ENCODE data around the gene EIF2S3. TPM values are rescaled to one million over a fixed set of nuclear protein-coding genes. Genes with fewer than 3 reads are reported as not detected.
"Not testable (repeated sequence)": the region's sequence is repeated elsewhere in the genome, so short reads cannot be mapped to it uniquely, and the experiment has no call there.

The EIF2S3 gene
- total and polyA plus RNA-seq, 8 donors, result 20.0 to 234 (median 74.6) TPM

DNA sequence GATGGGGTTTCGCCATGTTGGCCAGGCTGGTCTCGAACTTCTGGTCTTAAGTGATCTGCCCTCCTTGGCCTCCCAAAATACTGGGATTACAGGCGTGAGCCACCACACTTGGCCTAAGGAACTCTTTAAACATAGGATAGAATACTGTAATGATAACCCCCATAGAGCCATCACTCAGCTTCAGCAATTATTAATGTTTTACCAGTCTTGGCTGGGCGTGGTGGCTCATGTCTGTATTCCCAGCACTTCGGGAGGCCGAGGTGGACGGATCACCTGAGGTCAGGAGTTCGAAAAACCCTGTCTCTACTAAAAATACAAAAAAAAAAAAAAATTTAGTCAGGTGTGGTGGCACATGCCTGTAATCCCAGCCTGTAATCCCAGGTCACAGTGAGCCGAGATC is 15.1 kb downstream of the EIF2S3 start:
- no peaks in the 10 kb centered on the region for H3K9me3 ChIP-seq
- H3K27ac ChIP-seq, result no peak overlapping the region
- DNase-seq, result no peak
- H3K36me3 ChIP-seq, result peaks cover 0 to 100% (median 93%) of the 10 kb centered on the region in 4 donors
- WGBS, 5 donors, result 81 to 93% (median 88%) methylated on average over 9 of the region's 9 CpGs
- intact Hi-C loops (cut with DNase I; ENCODE audit: low total_unique reads), result no loop called here
- no peak overlapping the region for H3K4me3 ChIP-seq
- no peaks in the 10 kb centered on the region for H3K4me1 ChIP-seq
- TF ChIP-seq POLR2AphosphoS5 (IDR thresholded peaks at IDR 0.05), result no peak
- TF ChIP-seq EP300 (IDR thresholded peaks at IDR 0.05), result no peak
- TF ChIP-seq POLR2A (IDR thresholded peaks at IDR 0.05), result no peak
- TF ChIP-seq, protein P1, sequence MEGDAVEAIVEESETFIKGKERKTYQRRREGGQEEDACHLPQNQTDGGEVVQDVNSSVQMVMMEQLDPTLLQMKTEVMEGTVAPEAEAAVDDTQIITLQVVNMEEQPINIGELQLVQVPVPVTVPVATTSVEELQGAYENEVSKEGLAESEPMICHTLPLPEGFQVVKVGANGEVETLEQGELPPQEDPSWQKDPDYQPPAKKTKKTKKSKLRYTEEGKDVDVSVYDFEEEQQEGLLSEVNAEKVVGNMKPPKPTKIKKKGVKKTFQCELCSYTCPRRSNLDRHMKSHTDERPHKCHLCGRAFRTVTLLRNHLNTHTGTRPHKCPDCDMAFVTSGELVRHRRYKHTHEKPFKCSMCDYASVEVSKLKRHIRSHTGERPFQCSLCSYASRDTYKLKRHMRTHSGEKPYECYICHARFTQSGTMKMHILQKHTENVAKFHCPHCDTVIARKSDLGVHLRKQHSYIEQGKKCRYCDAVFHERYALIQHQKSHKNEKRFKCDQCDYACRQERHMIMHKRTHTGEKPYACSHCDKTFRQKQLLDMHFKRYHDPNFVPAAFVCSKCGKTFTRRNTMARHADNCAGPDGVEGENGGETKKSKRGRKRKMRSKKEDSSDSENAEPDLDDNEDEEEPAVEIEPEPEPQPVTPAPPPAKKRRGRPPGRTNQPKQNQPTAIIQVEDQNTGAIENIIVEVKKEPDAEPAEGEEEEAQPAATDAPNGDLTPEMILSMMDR (IDR thresholded peaks at IDR 0.05), result no peak
- no peaks in the 10 kb centered on the region for H3K27me3 ChIP-seq

DNA sequence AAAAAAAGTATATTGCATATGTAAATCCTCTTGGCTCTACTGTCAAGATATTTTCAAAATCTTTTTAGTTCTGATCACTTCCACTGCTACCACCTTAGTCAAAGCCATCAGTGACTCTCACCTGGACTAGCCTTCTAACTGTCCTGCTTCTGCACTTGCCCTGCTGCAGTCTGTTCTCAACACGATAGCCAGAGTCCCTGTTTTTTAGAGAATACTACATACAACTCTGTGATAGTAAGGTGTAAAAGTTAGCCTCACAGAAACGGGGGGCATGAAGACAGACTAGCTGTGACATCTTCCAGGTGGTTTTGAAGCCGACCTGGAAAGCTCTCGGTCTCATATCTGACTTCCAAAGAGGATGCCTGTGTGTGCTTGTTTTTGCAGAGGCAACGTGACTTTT is 24.7 kb downstream of the EIF2S3 start:
- no peak for TF ChIP-seq POLR2AphosphoS5 (IDR thresholded peaks at IDR 0.05)
- TF ChIP-seq POLR2A (IDR thresholded peaks at IDR 0.05), result no peak
- no peak for TF ChIP-seq EP300 (IDR thresholded peaks at IDR 0.05)
- TF ChIP-seq, protein P1 (IDR thresholded peaks at IDR 0.05), result no peak
- 63 to 83% (median 77%) methylated on average over 5 of the region's 5 CpGs for WGBS, 5 donors
- no peak overlapping the region for H3K4me3 ChIP-seq

DNA sequence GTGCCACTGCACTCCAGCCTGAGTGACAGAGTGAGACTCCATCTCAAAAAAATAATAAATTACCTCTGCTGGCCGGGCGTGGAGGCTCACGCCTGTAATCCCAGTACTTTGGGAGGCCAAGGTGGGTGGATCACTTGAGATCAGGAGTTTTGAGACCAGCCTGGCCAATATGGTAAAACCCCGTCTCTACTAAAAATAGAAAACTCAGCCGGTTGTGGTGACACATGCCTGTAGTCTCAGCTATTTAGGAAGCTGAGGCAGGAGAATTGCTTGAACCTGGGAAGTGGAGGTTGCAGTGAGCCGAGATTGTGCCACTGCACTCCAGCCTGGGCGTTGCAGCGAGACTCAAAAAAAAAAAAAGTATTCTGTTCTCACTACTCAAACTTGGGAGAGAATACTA is 25.5 kb downstream of the EIF2S3 start:
- H3K4me1 ChIP-seq, H3K27me3 ChIP-seq, DNase-seq, H3K27ac ChIP-seq, H3K4me3 ChIP-seq, H3K9me3 ChIP-seq: not testable (repeated sequence)
- WGBS, 5 donors, result 40 to 84% (median 67%) methylated on average over 5 to 8 of the region's 8 CpGs
- peaks cover 0 to 37% (median 31%) of the 10 kb centered on the region in 4 donors for H3K36me3 ChIP-seq
- intact Hi-C loops (cut with DNase I; ENCODE audit: low total_unique reads), result loop anchor here (10.0 kb wide), 1 partner anchor 155 kb away; no protein-coding TSS in a partner anchor

More for the DNA sequence above, 24.7 kb downstream of the EIF2S3 start:
- H3K9me3 ChIP-seq, result no peaks in the 10 kb centered on the region
- H3K4me1 ChIP-seq, result no peaks in the 10 kb centered on the region
- no peaks in the 10 kb centered on the region for H3K27me3 ChIP-seq
- intact Hi-C loops (cut with DNase I; ENCODE audit: low total_unique reads), result no loop called here
- DNase-seq, result no peak
- peaks cover 0 to 45% (median 38%) of the 10 kb centered on the region in 4 donors for H3K36me3 ChIP-seq
- H3K27ac ChIP-seq, result no peak overlapping the region

DNA sequence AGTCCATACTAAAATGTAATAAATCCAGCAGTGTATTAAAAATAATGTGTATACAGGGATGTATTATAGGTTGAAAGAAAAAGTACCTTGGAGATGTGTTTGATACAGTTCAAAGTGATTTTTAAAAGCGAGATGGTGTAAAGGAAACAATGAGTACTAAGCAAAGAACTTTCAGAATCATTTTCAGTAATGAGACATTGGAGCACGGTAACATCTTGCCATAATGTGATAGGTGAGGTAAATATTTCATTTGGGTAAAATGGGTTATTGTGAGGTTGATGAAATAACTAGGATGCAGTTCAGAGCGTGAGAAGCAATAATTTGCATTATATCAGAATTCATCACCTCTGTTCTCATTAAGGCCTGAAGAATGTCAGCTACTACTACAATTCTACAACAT is 25.9 kb downstream of the EIF2S3 start:
- no peaks in the 10 kb centered on the region for H3K27me3 ChIP-seq
- DNase-seq, result no peak
- no peak overlapping the region for H3K27ac ChIP-seq
- H3K4me3 ChIP-seq, result no peak overlapping the region
- TF ChIP-seq POLR2AphosphoS5 (IDR thresholded peaks at IDR 0.05), result no peak
- TF ChIP-seq POLR2A (IDR thresholded peaks at IDR 0.05), result no peak
- no peak for TF ChIP-seq EP300 (IDR thresholded peaks at IDR 0.05)
- TF ChIP-seq, protein P1 (IDR thresholded peaks at IDR 0.05), result no peak
- H3K9me3 ChIP-seq, result no peaks in the 10 kb centered on the region
- intact Hi-C loops (cut with DNase I; ENCODE audit: low total_unique reads), result loop anchor here (10.0 kb wide), 1 partner anchor 154 kb away; no protein-coding TSS in a partner anchor
- peaks cover 0 to 33% (median 27%) of the 10 kb centered on the region in 4 donors for H3K36me3 ChIP-seq
- WGBS, 5 donors, result 52 to 71% (median 67%) methylated on average over 3 of the region's 3 CpGs
- no peaks in the 10 kb centered on the region for H3K4me1 ChIP-seq

DNA sequence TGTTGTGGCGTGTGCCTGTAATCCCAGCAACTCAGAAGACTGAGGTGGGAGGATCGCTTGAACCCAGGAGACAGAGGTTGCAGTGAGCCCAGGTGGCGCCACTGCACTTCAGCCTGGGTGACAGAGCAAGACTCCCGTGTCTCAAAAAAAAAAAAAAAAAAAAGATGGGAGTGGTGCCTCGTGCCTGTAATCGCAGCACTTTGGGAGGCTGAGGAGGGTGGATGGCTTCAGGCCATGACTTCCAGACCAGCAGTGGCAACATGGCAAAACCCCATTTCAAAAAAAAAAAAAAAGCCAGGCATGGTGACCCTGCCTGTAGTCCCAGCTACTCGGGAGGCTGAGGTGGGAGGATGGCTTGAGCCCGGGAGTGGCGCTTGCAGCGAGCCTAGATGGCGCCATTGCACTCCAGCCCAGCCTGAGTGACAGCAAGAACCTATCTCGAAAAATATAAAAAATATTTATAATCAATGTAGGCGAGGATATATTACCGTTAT is 27.0 kb downstream of the EIF2S3 start:
- 4 to 28% (median 11%) methylated on average over 10 to 14 of the region's 14 CpGs for WGBS, 5 donors
- DNase-seq, result peak; percentile 64 to 76
- peaks cover 0 to 23% (median 17%) of the 10 kb centered on the region in 4 donors for H3K36me3 ChIP-seq
- no peaks in the 10 kb centered on the region for H3K9me3 ChIP-seq
- H3K27me3 ChIP-seq, result no peaks in the 10 kb centered on the region
- TF ChIP-seq, protein P1 (IDR thresholded peaks at IDR 0.05), result peak in 4 of 7 experiments; percentile 12 to 42 (median 16)
- TF ChIP-seq EP300 (IDR thresholded peaks at IDR 0.05), result no peak
- intact Hi-C loops (cut with DNase I; ENCODE audit: low total_unique reads), result loop anchor here (10.0 kb wide), 1 partner anchor 153 kb away; no protein-coding TSS in a partner anchor
- no peak overlapping the region for H3K27ac ChIP-seq
- no peak overlapping the region for H3K4me3 ChIP-seq
- H3K4me1 ChIP-seq, result no peaks in the 10 kb centered on the region

Data from stomach (tissue), 9 donors.